Measurements from ENCODE around the gene SLC13A4.

The SLC13A4 gene

GRCh38 chr7:135753616-135754413 lies 25.8 kb upstream of the SLC13A4 start:
- Histone ChIP-seq H2AFZ (ENCODE audit: low read depth, low read length) (no peak overlapping the region), H4K20me1 (ENCODE audit: insufficient read depth, low read length) (no peaks in the 10 kb centered on the region), H3K27me3 (ENCODE audit: insufficient read depth, low read length, poor library complexity) (peaks cover 3% of the 10 kb centered on the region), H3K36me3 (ENCODE audit: insufficient read depth, low read length) (no peaks in the 10 kb centered on the region), H3K9ac (ENCODE audit: low read depth, low read length) (no peak overlapping the region), H3K9me3 (ENCODE audit: insufficient read depth, low read length, severe bottlenecking) (no peaks in the 10 kb centered on the region), H3K27ac (ENCODE audit: low read length) (no peak overlapping the region), H3K4me2 (ENCODE audit: insufficient read depth, low read length) (no peak overlapping the region), H3K4me1 (ENCODE audit: insufficient read depth, low read length) (no peaks in the 10 kb centered on the region), H3K4me3 (ENCODE audit: low read depth in 1 of 2, low read length in 2 of 2) (no peak overlapping the region), H3K79me2 (ENCODE audit: insufficient read depth, low read length) (no peaks in the 10 kb centered on the region)
- no peak for TF ChIP-seq EZH2 (IDR thresholded peaks at IDR 0.05; ENCODE audit: borderline replicate concordance, low read depth, low read length, severe bottlenecking)
- TF ChIP-seq CTCF (IDR thresholded peaks at IDR 0.05; ENCODE audit: borderline replicate concordance, extremely low read depth, low read length, poor library complexity, severe bottlenecking) = no peak
- DNase-seq (no peak), ATAC-seq (ENCODE audit: insufficient read depth, low read depth) (no peak; the same call in 2 of the 3 replicates)

- Histone ChIP-seq H3K4me2 (ENCODE audit: insufficient read depth, low read length) (no peak within 1 kb of the TSS), H3K36me3 (ENCODE audit: insufficient read depth, low read length) (no peaks in the 10 kb centered on the region), H3K9ac (ENCODE audit: low read depth, low read length) (no peak within 1 kb of the TSS), H3K79me2 (ENCODE audit: insufficient read depth, low read length) (no peaks in the 10 kb centered on the region), H3K27me3 (ENCODE audit: insufficient read depth, low read length, poor library complexity) (no peaks in the 10 kb centered on the region), H4K20me1 (ENCODE audit: insufficient read depth, low read length) (no peaks in the 10 kb centered on the region), H3K4me3 (ENCODE audit: low read depth in 1 of 2, low read length in 2 of 2) (no peak within 1 kb of the TSS), H3K9me3 (ENCODE audit: insufficient read depth, low read length, severe bottlenecking) (no peaks in the 10 kb centered on the region), H2AFZ (ENCODE audit: low read depth, low read length) (no peak within 1 kb of the TSS), H3K27ac (ENCODE audit: low read length) (no peak within 1 kb of the TSS), H3K4me1 (ENCODE audit: insufficient read depth, low read length) (no peaks in the 10 kb centered on the region)
- ATAC-seq (ENCODE audit: insufficient read depth, low read depth) (no peak), DNase-seq (no peak)
- no peak for TF ChIP-seq CTCF (IDR thresholded peaks at IDR 0.05; ENCODE audit: borderline replicate concordance, extremely low read depth, low read length, poor library complexity, severe bottlenecking)
- TF ChIP-seq EZH2 (IDR thresholded peaks at IDR 0.05; ENCODE audit: borderline replicate concordance, low read depth, low read length, severe bottlenecking) = no peak
Measured at GRCh38 chr7:135748770-135749169, 20.8 kb upstream of the SLC13A4 start, which contains the start of gene FAM180A. FAM180A (minus strand) TSS chr7:135748813; CDS start chr7:135748580, 233 bp downstream.

GRCh38 chr7:135747366-135747765 lies 19.4 kb upstream of the SLC13A4 start:
- TF ChIP-seq CTCF (IDR thresholded peaks at IDR 0.05; ENCODE audit: borderline replicate concordance, extremely low read depth, low read length, poor library complexity, severe bottlenecking) = no peak
- H3K9ac ChIP-seq (ENCODE audit: low read depth, low read length) = no peak overlapping the region
- no peaks in the 10 kb centered on the region; the same call in 1 of the 2 replicates for H4K20me1 ChIP-seq (ENCODE audit: insufficient read depth, low read length)
- no peaks in the 10 kb centered on the region for H3K4me1 ChIP-seq (ENCODE audit: insufficient read depth, low read length)
- no peaks in the 10 kb centered on the region for H3K36me3 ChIP-seq (ENCODE audit: insufficient read depth, low read length)
- H3K79me2 ChIP-seq (ENCODE audit: insufficient read depth, low read length) = no peaks in the 10 kb centered on the region
- DNase-seq = no peak
- no peaks in the 10 kb centered on the region for H3K9me3 ChIP-seq (ENCODE audit: insufficient read depth, low read length, severe bottlenecking)
- no peak for ATAC-seq (ENCODE audit: insufficient read depth, low read depth)
- no peak overlapping the region for H3K27ac ChIP-seq (ENCODE audit: low read length)
- H3K4me2 ChIP-seq (ENCODE audit: insufficient read depth, low read length) = no peak overlapping the region
- H3K4me3 ChIP-seq (ENCODE audit: low read depth in 1 of 2, low read length in 2 of 2) = no peak overlapping the region
- H2AFZ ChIP-seq (ENCODE audit: low read depth, low read length) = no peak overlapping the region
- peaks cover 2% of the 10 kb centered on the region for H3K27me3 ChIP-seq (ENCODE audit: insufficient read depth, low read length, poor library complexity)

Data from DND-41 (cell line).